Measurements from ENCODE around the gene PPIP5K1.

DNA sequence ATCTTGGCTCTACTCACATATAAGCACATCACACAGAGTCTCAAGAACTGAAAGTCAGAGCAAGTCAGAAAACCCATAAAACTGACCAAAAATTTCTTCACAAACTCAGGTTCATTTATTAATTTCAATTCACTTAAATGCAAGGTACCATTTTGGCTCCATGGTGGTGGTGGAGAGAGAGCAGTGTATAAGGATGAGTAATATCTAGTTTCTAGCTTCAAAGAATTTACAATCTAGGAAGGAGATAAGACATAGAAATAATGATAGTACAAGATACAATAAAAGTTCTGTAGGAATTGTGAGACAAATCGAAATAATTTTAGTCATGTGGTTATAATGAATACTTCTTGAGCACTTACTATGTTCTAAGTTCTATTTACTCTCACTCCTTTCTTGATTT is 90.4 kb downstream of the PPIP5K1 start:
- TF ChIP-seq POLR2A (IDR thresholded peaks at IDR 0.05), result no peak
- TF ChIP-seq, protein P1, sequence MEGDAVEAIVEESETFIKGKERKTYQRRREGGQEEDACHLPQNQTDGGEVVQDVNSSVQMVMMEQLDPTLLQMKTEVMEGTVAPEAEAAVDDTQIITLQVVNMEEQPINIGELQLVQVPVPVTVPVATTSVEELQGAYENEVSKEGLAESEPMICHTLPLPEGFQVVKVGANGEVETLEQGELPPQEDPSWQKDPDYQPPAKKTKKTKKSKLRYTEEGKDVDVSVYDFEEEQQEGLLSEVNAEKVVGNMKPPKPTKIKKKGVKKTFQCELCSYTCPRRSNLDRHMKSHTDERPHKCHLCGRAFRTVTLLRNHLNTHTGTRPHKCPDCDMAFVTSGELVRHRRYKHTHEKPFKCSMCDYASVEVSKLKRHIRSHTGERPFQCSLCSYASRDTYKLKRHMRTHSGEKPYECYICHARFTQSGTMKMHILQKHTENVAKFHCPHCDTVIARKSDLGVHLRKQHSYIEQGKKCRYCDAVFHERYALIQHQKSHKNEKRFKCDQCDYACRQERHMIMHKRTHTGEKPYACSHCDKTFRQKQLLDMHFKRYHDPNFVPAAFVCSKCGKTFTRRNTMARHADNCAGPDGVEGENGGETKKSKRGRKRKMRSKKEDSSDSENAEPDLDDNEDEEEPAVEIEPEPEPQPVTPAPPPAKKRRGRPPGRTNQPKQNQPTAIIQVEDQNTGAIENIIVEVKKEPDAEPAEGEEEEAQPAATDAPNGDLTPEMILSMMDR (IDR thresholded peaks at IDR 0.05), result no peak
